ENCODE data around the gene TENT4A. TPM values are rescaled to one million over a fixed set of nuclear protein-coding genes. Genes with fewer than 3 reads are reported as not detected.

TENT4A gene
- total RNA-seq, 6 donors from 2014 or later: 19.7 to 44.0 (median 27.3) TPM

DNA sequence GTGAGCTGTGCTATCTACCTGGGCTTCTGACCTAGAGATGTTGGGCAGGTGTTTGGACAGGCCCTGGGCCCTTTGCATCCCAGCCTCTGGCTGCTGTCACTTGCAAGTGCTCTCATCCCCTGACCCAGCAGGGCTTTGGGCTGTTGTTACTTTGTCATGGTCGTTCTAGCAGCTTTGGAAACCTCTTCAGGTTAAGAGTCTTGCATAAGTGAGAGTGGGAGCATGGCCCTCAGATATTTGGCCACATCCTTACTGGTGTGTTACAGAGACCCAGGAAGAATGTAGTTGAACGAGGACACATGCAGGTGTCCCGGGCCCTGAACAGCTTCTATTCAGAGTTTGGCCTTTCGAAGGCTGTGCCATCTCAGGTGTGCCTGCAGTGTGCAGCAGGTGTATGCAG lies 4.5 kb downstream of the TENT4A start:
- no peaks in the 10 kb centered on the region for H3K36me3 ChIP-seq
- ATAC-seq (ENCODE audit: low FRiP score in 2 of 2) (no peak), DNase-seq (no peak)
- H3K27me3 ChIP-seq: no peaks in the 10 kb centered on the region
- TF ChIP-seq, protein P1, sequence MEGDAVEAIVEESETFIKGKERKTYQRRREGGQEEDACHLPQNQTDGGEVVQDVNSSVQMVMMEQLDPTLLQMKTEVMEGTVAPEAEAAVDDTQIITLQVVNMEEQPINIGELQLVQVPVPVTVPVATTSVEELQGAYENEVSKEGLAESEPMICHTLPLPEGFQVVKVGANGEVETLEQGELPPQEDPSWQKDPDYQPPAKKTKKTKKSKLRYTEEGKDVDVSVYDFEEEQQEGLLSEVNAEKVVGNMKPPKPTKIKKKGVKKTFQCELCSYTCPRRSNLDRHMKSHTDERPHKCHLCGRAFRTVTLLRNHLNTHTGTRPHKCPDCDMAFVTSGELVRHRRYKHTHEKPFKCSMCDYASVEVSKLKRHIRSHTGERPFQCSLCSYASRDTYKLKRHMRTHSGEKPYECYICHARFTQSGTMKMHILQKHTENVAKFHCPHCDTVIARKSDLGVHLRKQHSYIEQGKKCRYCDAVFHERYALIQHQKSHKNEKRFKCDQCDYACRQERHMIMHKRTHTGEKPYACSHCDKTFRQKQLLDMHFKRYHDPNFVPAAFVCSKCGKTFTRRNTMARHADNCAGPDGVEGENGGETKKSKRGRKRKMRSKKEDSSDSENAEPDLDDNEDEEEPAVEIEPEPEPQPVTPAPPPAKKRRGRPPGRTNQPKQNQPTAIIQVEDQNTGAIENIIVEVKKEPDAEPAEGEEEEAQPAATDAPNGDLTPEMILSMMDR (IDR thresholded peaks at IDR 0.05): no peak
- TF ChIP-seq POLR2A (IDR thresholded peaks at IDR 0.05) (no peak), POLR2AphosphoS5 (IDR thresholded peaks at IDR 0.05) (no peak), EP300 (IDR thresholded peaks at IDR 0.05) (no peak)
- H3K4me1 ChIP-seq: peaks cover 60 to 75% (median 72%) of the 10 kb centered on the region in 4 donors
- no peak overlapping the region for H3K27ac ChIP-seq
- 42 to 58% methylated on average over 4 of the region's 4 CpGs for WGBS, 2 donors
- no peaks in the 10 kb centered on the region for H3K9me3 ChIP-seq
- no peak overlapping the region for H3K4me3 ChIP-seq

DNA sequence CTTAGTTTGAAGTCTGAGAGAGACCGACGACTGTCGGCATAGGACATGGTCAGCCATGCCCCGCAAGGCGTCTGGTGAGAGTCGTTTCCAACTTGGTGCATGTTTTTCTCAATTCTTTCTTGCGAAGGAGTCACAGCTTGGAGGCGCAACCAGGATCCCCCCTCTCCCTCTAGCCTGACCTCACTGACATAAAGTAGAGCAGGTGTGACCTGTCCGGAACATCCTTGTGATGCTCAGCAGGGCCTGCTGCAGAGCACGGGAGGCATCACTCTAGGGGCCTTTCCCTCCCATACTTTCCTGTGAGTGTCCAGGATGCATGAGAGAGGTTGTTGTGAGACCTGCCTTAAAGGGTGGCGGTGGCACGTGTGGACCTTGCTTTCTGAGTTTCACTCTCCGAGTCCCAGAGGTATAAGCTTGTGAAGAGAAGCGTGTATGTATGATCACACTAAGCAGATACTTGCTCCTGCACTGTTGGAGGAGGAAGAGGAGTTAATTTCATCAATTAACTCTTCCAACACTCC lies 5.0 kb downstream of the TENT4A start:
- Histone ChIP-seq H3K4me1 (peaks cover 65 to 81% (median 77%) of the 10 kb centered on the region in 4 donors), H3K36me3 (no peaks in the 10 kb centered on the region), H3K4me3 (no peak overlapping the region), H3K27me3 (no peaks in the 10 kb centered on the region), H3K9me3 (no peaks in the 10 kb centered on the region), H3K27ac (no peak overlapping the region)
- ATAC-seq (ENCODE audit: low FRiP score in 2 of 2): no peak
- DNase-seq: no peak
- WGBS, 2 donors: 82 to 89% methylated on average over 12 to 14 of the region's 14 CpGs
- TF ChIP-seq POLR2A (IDR thresholded peaks at IDR 0.05) (no peak), EP300 (IDR thresholded peaks at IDR 0.05) (no peak), POLR2AphosphoS5 (IDR thresholded peaks at IDR 0.05) (no peak)
- TF ChIP-seq, protein P1 (IDR thresholded peaks at IDR 0.05): no peak

DNA sequence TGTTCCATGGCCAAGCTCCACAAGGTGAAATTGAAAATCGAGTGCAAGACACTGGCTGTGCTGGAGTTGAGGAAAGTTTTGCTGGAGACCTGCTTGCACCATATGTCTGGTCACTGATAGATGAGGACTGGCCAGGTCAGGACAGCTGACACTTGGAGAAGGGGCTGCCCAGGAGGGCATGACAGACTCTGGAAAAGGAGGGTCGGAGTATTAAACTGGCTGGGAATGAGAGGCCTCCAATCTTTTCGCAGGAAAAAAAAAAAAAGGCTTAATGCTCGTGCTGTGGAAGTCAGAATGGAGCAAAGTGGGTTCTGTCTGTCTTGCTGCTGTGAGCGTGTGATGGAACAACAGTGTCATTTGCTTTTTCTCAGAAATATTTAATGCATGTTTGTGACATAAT lies 5.5 kb downstream of the TENT4A start:
- H3K27me3 ChIP-seq: no peaks in the 10 kb centered on the region
- ATAC-seq (ENCODE audit: low FRiP score in 2 of 2): no peak
- H3K36me3 ChIP-seq: no peaks in the 10 kb centered on the region
- no peak overlapping the region for H3K27ac ChIP-seq
- no peak for TF ChIP-seq POLR2AphosphoS5 (IDR thresholded peaks at IDR 0.05)
- TF ChIP-seq EP300 (IDR thresholded peaks at IDR 0.05): no peak
- no peak for TF ChIP-seq POLR2A (IDR thresholded peaks at IDR 0.05)
- TF ChIP-seq, protein P1 (IDR thresholded peaks at IDR 0.05): no peak
- H3K4me1 ChIP-seq: peaks cover 70 to 86% (median 82%) of the 10 kb centered on the region in 4 donors
- H3K4me3 ChIP-seq: no peak overlapping the region
- WGBS, 2 donors: 58 to 79% methylated on average over 5 of the region's 5 CpGs
- DNase-seq: no peak
- no peaks in the 10 kb centered on the region for H3K9me3 ChIP-seq

GRCh38 chr5:6719417-6719816 lies 6.2 kb downstream of the TENT4A start:
- peaks cover 0 to 1% (median 0%) of the 10 kb centered on the region in 4 donors for H3K36me3 ChIP-seq
- H3K4me1 ChIP-seq: peaks cover 77 to 87% (median 85%) of the 10 kb centered on the region in 4 donors
- no peak for TF ChIP-seq EP300 (IDR thresholded peaks at IDR 0.05)
- TF ChIP-seq POLR2AphosphoS5 (IDR thresholded peaks at IDR 0.05): no peak
- TF ChIP-seq POLR2A (IDR thresholded peaks at IDR 0.05): no peak
- TF ChIP-seq, protein P1 (IDR thresholded peaks at IDR 0.05): no peak
- H3K27ac ChIP-seq: no peak overlapping the region
- H3K9me3 ChIP-seq: no peaks in the 10 kb centered on the region
- no peak overlapping the region for H3K4me3 ChIP-seq
- no peaks in the 10 kb centered on the region for H3K27me3 ChIP-seq
- WGBS, 2 donors: 90 to 95% methylated on average over 3 to 5 of the region's 5 CpGs
- DNase-seq: no peak
- ATAC-seq (ENCODE audit: low FRiP score in 2 of 2): no peak

All from upper lobe of left lung (tissue), 6 donors.